ENCODE measurements around the gene SCN2B. TPM values are rescaled to one million over a fixed set of nuclear protein-coding genes. Genes with fewer than 3 reads are reported as not detected.
A peak's percentile ranks its signal among the peaks of the same experiment; 100 is the strongest.

The SCN2B gene
- total RNA-seq, 4 donors from 2014 or later = 0.14 to 0.37 TPM; not detected in 2

DNA sequence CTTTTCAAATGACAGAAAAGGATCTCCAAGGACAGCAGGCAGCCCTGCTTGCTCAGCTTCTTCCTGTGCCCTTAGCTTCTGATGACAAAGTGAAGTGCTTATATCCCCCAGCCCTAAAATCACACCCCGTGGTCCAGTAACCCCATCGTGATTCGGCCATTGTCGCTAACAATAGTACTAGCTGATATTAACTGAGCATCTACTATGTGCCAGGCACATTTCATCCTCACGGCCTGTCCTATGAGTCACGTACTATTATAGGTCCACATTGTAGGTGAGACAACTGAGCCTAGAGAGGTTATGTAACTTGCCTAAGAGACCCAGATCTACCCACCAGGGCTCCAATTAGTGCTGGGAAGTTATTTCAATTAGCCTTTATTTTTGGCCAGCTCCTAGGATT lies 29.9 kb downstream of the SCN2B start:
- no peak for DNase-seq
- in situ Hi-C loops (cut with MboI; ENCODE audit: low pct_ligation_motif_present in 1 of 4, low pct_unique_long_range_greater_than_20kb in 1 of 4, low sequenced_read_pairs in 3 of 4) (loop anchor here in 2 of 4 donors (10.0 to 25.0 kb wide), 2 partner anchors 208 to 341 kb away; partner anchors contain the start of gene UBE4A (in 1 of the 2)), intact Hi-C loops (cut with DNase I; ENCODE audit: low total_unique reads) (no loop called here)
- TF ChIP-seq POLR2A (IDR thresholded peaks at IDR 0.05) = no peak
- TF ChIP-seq, protein P1, sequence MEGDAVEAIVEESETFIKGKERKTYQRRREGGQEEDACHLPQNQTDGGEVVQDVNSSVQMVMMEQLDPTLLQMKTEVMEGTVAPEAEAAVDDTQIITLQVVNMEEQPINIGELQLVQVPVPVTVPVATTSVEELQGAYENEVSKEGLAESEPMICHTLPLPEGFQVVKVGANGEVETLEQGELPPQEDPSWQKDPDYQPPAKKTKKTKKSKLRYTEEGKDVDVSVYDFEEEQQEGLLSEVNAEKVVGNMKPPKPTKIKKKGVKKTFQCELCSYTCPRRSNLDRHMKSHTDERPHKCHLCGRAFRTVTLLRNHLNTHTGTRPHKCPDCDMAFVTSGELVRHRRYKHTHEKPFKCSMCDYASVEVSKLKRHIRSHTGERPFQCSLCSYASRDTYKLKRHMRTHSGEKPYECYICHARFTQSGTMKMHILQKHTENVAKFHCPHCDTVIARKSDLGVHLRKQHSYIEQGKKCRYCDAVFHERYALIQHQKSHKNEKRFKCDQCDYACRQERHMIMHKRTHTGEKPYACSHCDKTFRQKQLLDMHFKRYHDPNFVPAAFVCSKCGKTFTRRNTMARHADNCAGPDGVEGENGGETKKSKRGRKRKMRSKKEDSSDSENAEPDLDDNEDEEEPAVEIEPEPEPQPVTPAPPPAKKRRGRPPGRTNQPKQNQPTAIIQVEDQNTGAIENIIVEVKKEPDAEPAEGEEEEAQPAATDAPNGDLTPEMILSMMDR (IDR thresholded peaks at IDR 0.05) = no peak
- TF ChIP-seq POLR2AphosphoS5 (IDR thresholded peaks at IDR 0.05) = no peak
- no peak for TF ChIP-seq EP300 (IDR thresholded peaks at IDR 0.05; ENCODE audit: low read depth)
- Histone ChIP-seq H3K27ac (no peak overlapping the region), H3K4me3 (no peak overlapping the region), H3K9me3 (no peaks in the 10 kb centered on the region), H3K27me3 (peaks cover 63% of the 10 kb centered on the region), H3K4me1 (peaks cover 0 to 8% (median 7%) of the 10 kb centered on the region in 4 donors), H3K36me3 (no peaks in the 10 kb centered on the region)
- WGBS, 2 donors (ENCODE audit: low coverage in 1 of 2) = 95 to 97% methylated on average over 4 to 6 of the region's 6 CpGs

DNA sequence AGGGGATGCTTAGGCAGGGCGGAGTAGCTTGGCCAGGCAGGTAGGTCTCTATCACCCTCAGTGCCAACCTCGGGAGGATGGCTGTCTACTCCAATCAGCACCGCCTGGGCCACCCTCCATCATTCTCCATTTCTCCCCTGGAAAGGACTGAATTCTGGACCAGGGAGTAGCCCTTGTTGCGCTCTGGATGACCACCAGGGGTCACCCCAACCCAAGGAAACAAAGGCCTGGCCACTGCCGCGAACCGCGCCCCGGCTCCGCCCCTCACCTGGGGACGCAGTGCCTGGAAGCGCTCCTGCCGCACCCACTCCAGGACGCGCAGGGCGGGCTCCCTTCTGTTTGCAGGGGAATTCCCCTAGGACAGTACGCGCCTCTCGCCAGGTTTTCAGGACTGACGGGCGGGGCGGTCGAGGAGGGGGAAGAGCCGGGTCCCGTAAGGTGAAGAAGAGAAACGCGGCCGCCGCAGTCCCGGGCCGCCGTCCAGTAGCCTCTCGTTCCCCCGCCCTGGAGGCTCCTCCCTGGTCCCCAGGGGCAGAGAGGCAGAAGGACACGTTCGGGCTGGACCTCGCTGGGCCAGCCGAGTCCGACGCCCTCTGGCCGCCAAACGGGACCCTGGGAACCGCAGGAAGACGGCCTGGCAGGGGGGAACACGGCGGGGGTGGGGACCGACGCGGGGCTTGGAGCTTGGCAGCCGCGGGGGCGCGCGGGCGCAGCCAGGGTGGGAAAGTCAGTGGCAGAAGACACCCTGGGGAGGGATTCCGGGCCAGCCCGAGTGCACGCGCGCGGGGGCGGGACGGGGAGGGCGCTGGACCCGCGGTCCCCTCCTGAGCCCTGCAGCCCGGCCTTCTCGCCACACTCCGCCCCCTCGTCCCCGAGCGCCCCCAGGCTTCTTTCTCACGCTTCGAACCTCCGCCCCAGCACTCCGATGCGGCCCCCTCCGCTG lies 30.9 kb downstream of the SCN2B start:
- in situ Hi-C loops (cut with MboI; ENCODE audit: low pct_ligation_motif_present in 1 of 4, low pct_unique_long_range_greater_than_20kb in 1 of 4, low sequenced_read_pairs in 3 of 4) = loop anchor here in 2 of 4 donors (10.0 to 25.0 kb wide), 2 partner anchors 209 to 342 kb away; partner anchors contain the start of gene UBE4A (in 1 of the 2)
- peak overlapping the region; percentile 40 to 68 (median 54) for H3K4me3 ChIP-seq

DNA sequence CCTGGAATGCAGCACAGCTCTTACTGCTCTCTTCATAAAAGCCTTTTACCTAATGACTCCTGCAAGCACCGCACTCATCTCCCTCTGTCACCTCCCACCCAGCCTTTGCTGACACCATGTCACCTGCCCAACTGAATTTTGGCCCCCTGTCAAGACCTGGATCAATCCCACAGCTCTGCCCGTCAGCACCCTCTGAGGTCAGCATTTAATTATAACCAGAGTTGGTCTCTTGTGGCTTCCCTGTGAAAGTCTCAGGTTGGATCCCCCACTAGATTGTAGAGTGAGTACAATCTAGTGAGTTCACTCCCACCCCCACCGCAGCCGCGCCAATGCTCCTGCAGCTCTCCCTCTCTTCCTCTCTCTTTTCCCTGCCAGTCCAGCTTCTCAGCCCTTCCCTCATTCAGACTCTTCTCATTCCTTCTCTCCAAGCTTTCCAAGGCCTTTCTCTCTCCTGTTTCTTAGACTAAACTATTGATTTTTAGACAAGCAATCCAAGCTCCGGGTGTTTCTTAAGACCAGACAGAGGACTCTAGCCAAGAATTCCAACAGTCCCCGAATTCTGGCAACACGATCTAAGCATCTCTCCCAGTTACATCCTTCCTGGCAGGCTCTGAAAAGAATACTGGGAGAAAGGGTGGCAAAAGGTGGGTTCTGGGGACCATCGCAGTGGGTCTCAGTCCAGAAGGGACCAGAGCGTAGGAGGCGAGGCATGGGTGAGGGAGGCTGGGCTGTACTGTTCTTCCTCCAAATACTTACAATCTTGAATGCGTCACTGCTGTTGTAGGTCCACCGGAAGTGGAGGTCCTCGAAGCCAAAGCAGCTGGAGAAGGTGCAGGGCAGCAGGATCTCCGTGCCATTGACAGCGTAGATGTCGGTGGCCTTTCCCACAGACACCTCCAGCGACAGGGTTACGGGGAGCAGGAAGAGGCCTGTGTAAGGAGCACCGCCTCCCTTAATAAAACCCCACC lies 31.9 kb downstream of the SCN2B start:
- no peak for DNase-seq
- 48 to 53% methylated on average over 9 to 20 of the region's 20 CpGs for WGBS, 2 donors (ENCODE audit: low coverage in 1 of 2)
- in situ Hi-C loops (cut with MboI; ENCODE audit: low pct_ligation_motif_present in 1 of 4, low pct_unique_long_range_greater_than_20kb in 1 of 4, low sequenced_read_pairs in 3 of 4) (loop anchor here in 2 of 4 donors (10.0 to 25.0 kb wide), 2 partner anchors 210 to 343 kb away; partner anchors contain the start of gene UBE4A (in 1 of the 2)), intact Hi-C loops (cut with DNase I; ENCODE audit: low total_unique reads) (loop anchor here (2.0 kb wide), 1 partner anchor 26 kb away; no protein-coding TSS in a partner anchor)
- Histone ChIP-seq H3K4me3 (no peak overlapping the region), H3K9me3 (no peaks in the 10 kb centered on the region), H3K27ac (no peak overlapping the region), H3K36me3 (no peaks in the 10 kb centered on the region), H3K4me1 (peaks cover 0 to 8% (median 7%) of the 10 kb centered on the region in 4 donors), H3K27me3 (peaks cover 71% of the 10 kb centered on the region)
- TF ChIP-seq, protein P1 (IDR thresholded peaks at IDR 0.05) = no peak

More for the DNA sequence above, 30.9 kb downstream of the SCN2B start:
- Histone ChIP-seq H3K4me1 (peaks cover 0 to 8% (median 7%) of the 10 kb centered on the region in 4 donors), H3K27ac (peak overlapping the region; percentile 18 to 46 (median 44)), H3K36me3 (no peaks in the 10 kb centered on the region), H3K9me3 (no peaks in the 10 kb centered on the region), H3K27me3 (peaks cover 67% of the 10 kb centered on the region)
- peak; percentile 96 for DNase-seq
- 0 to 1% methylated on average over 1 to 66 of the region's 78 CpGs for WGBS, 2 donors (ENCODE audit: low coverage in 1 of 2)
- intact Hi-C loops (cut with DNase I; ENCODE audit: low total_unique reads) = loop anchor here (2.0 kb wide), 1 partner anchor 25 kb away; no protein-coding TSS in a partner anchor
- TF ChIP-seq EP300 (IDR thresholded peaks at IDR 0.05; ENCODE audit: low read depth) (no peak), POLR2A (IDR thresholded peaks at IDR 0.05) (no peak), POLR2AphosphoS5 (IDR thresholded peaks at IDR 0.05) (peak in 2 of 3 donors; percentile 20 to 34)
- TF ChIP-seq, protein P1 (IDR thresholded peaks at IDR 0.05) = peak; percentile 87 to 97 (median 93)

Data from transverse colon (tissue), 4 donors.